Activated CD4-positive, alpha-beta T cell treated with anti-CD3 and anti-CD28 coated beads for 36 hours (primary cell): Measurements from ENCODE around the gene SMARCAD1. TPM values are rescaled to one million over a fixed set of nuclear protein-coding genes. Genes with fewer than 3 reads are reported as not detected.

Experiments
- ATAC-seq: fragments of 200-7000 bp; cut with Tn5 transposase; one replicate; pipeline ENCODE4 v1.10.0; 2021; ENCODE audit warnings: mild to moderate bottlenecking, moderate library complexity
- CTCF ChIA-PET: fragments of 350-600 bp; sonication (Branson Sonifier 250); formaldehyde crosslinking; loops from one replicate; lab custom pipeline; 2021; ENCODE audit warnings: antibody characterized with exemption; lab: Charles Lee
- POLR2A ChIA-PET: fragments of 350-600 bp; sonication (Branson Sonifier 250); formaldehyde crosslinking; loops from one replicate; lab custom pipeline; 2021; ENCODE audit warnings: antibody characterized with exemption, inconsistent platforms; lab: Charles Lee
- DNase-seq: peaks from one replicate; pipeline ENCODE4 v3.0.0-alpha.2; 2020
- H3K27ac Mint-ChIP-seq: one replicate; pipeline ENCODE4 v1.8.0; 2021; ENCODE audit warnings: mixed read lengths
- H3K27me3 Mint-ChIP-seq: one replicate; pipeline ENCODE4 v1.8.0; 2021; ENCODE audit warnings: mixed read lengths
- H3K36me3 Mint-ChIP-seq: one replicate; pipeline ENCODE4 v1.8.0; 2021; ENCODE audit warnings: low read depth, mixed read lengths
- H3K4me1 Mint-ChIP-seq: one replicate; pipeline ENCODE4 v1.8.0; 2021; ENCODE audit warnings: mixed read lengths
- H3K4me3 Mint-ChIP-seq: one replicate; pipeline ENCODE4 v1.8.0; 2021; ENCODE audit warnings: mild to moderate bottlenecking, moderate library complexity, mixed read lengths
- H3K9me3 Mint-ChIP-seq: one replicate; pipeline ENCODE4 v1.8.0; 2021; ENCODE audit warnings: low read depth, mixed read lengths
- intact Hi-C, 2 experiments: fragments of 100-400 bp; cut with DNase I in 1 of 2; cut with micrococcal nuclease in 1 of 2; formaldehyde crosslinking; loops; one replicate each; pipeline versions ENCODE4 v1.14.2 to v1.15.1; 2022 to 2024; cut with DNase I, micrococcal nuclease
- total RNA-seq, 2 experiments: library from RNA; stranded (reverse); gene quantifications; one replicate each; pipeline ENCODE4 v1.2.3, GENCODE V29; 2021

Gene SMARCAD1
- total RNA-seq, 2 experiments from 2014 or later: 32.3 to 33.1 TPM

DNA sequence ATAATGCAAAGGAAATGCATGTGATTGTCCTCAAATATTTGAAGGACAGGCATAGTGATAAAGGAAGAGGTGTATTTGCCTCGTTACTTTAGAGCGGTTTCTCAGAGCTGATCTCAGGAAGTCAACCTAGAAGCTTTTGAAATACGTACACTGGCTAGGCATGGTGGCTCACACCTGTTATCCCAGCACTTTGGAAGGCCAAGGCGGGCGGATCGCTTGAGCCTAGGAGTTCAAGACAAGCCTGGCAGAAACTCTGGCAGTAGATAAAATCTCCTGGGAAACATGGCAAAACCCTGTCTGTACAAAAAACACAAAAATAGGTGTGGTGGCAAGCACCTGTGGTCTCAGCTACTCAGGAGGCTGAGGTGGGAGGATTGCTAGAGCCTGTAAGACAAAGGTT, 24.9 kb downstream of the SMARCAD1 start:
- intact Hi-C loops: no loop called here
- ATAC-seq (no peak), DNase-seq (no peak)
- Mint-ChIP-seq H3K4me1 (no peaks in the 10 kb centered on the region), H3K27ac (no peak overlapping the region), H3K9me3 (no peaks in the 10 kb centered on the region), H3K36me3 (peaks cover 38% of the 10 kb centered on the region), H3K4me3 (no peak overlapping the region), H3K27me3 (no peaks in the 10 kb centered on the region)
- CTCF ChIA-PET: no interaction called here
- POLR2A ChIA-PET: no interaction called here

DNA sequence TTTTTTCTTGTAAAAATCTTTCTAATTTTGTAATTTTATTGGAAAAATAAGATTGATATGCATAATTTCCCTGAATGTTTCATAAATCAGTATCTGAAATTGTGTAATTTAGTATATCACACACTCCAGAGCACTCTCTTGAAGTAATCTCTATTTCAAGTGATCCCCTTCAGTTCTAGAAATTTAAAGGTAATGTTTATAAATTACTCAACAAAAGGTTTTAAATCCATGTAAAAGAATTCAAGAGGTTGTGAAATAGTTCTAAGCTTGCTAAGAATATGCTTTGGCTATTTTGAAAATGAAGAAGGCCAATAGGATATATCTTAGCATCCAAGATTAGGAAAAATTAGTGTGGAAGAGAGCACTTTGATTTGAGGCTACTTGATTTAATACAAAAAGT, 28.2 kb downstream of the SMARCAD1 start:
- ChIA-PET CTCF (no interaction called here), POLR2A (no interaction called here)
- H3K4me1 Mint-ChIP-seq: no peaks in the 10 kb centered on the region
- no peak overlapping the region for H3K27ac Mint-ChIP-seq
- intact Hi-C loops: no loop called here
- H3K36me3 Mint-ChIP-seq: peaks cover 37% of the 10 kb centered on the region
- H3K27me3 Mint-ChIP-seq: no peaks in the 10 kb centered on the region
- no peaks in the 10 kb centered on the region for H3K9me3 Mint-ChIP-seq
- ATAC-seq (no peak), DNase-seq (no peak)
- H3K4me3 Mint-ChIP-seq: no peak overlapping the region

DNA sequence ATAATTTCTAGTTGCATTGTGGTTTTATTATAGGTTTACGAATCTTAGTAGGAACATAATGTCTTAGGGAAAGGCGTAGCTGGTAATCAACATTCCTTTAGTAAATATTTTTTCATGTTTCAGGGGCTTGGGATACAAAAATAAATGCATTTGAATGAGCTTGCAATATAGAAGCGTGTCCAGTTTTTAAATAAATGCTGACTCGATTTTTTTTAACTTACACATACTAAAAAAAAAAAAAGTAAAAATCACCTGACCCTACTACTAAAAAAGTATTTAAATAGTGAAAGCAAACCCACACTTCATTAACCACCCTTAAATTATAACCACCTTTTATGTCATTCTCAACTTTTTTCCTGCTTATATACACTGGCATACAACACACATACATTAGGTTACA, 29.6 kb downstream of the SMARCAD1 start:
- ATAC-seq (no peak), DNase-seq (no peak)
- H3K36me3 Mint-ChIP-seq: peaks cover 42% of the 10 kb centered on the region

DNA sequence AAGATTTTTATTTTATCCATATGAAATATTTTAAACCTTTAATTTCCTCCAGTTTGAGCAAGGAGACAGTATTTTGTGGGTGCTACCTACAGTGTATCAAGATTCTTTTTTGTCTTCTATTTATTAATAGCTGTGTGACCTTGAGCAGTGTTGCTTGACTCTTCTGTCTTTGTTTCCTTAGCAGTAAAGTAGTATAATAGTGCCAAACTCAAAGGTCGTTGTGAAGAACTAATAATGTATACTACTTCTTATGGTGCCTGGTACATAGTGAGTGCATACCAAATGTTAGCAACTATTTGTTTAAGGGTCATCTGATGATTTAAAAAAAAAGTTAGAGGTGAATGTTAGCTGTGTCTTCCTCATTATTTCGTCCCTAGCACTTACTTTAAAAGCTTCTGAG, 30.5 kb downstream of the SMARCAD1 start:
- no peaks in the 10 kb centered on the region for H3K27me3 Mint-ChIP-seq
- no peak overlapping the region for H3K4me3 Mint-ChIP-seq
- DNase-seq: no peak
- no peaks in the 10 kb centered on the region for H3K4me1 Mint-ChIP-seq
- peaks cover 42% of the 10 kb centered on the region for H3K36me3 Mint-ChIP-seq
- H3K27ac Mint-ChIP-seq: no peak overlapping the region
- intact Hi-C loops: no loop called here
- ATAC-seq: no peak
- ChIA-PET CTCF (no interaction called here), POLR2A (interaction anchor here (0.7 kb wide), 1 partner anchor 231 kb away, joined by 3 read pairs; no protein-coding TSS in a partner anchor)
- no peaks in the 10 kb centered on the region for H3K9me3 Mint-ChIP-seq

More for the DNA sequence above, 29.6 kb downstream of the SMARCAD1 start:
- H3K4me3 Mint-ChIP-seq: no peak overlapping the region
- ChIA-PET POLR2A (no interaction called here), CTCF (no interaction called here)
- no peak overlapping the region for H3K27ac Mint-ChIP-seq
- no peaks in the 10 kb centered on the region for H3K27me3 Mint-ChIP-seq
- H3K9me3 Mint-ChIP-seq: no peaks in the 10 kb centered on the region
- intact Hi-C loops: no loop called here
- H3K4me1 Mint-ChIP-seq: no peaks in the 10 kb centered on the region

DNA sequence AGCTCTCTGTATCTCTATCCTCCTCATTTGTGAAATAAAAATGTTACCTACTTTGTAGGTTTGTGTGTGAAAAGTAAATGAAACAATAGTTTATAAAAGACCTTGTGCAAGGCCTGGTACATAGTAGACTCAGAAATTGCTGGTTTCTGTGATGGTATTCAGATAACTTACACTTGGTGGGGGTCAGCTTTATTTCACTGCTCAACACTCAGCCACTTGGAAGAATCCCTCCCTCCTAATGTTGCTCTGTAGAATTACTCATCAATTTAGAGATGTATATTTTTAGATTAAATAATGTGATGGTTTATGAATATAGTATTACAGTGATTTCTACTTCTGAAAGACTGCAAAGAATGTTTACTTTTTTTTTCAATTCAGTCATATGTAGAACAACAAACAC, 32.7 kb downstream of the SMARCAD1 start:
- DNase-seq (no peak), ATAC-seq (no peak)
- ChIA-PET POLR2A (no interaction called here), CTCF (no interaction called here)
- Mint-ChIP-seq H3K4me1 (no peaks in the 10 kb centered on the region), H3K36me3 (peaks cover 43% of the 10 kb centered on the region), H3K4me3 (no peak overlapping the region), H3K27ac (no peak overlapping the region), H3K27me3 (no peaks in the 10 kb centered on the region), H3K9me3 (no peaks in the 10 kb centered on the region)
- intact Hi-C loops: no loop called here

DNA sequence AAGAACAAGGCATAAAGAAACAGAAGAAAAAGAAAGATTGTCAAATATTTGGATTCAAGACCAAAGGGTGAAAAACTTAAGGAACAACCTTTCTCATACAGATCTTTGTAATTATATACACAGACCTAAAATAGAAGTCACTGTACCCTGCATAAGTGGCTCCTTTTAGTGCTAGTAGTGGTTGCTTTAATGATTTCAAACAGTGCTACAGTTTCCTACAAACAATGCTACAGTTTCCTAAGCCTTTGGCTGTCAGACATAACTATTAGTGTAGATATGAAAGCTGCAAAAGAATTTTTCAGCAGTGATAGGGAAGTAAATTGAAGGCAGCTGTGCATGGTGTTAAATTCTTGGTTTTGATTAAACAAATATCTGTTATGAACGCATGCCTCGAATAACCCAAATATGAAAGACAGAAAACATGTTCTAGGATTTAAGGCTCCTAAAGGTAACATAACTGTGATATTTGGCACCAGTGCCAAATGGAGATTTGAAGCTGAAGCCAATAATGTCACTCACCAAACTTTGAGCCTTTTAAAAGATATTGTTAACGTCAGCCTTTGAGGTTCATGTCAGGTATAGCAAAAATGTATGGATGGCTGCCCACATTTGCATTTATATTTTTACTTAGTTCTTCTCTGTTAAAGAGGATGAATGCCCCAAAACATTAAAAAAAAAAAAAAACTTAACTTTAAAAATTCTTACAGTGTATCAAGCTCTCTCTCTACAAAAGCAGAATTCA, 36.6 kb downstream of the SMARCAD1 start:
- ChIA-PET POLR2A (no interaction called here), CTCF (interaction anchor here (1.3 to 1.6 kb wide), 2 partner anchors 11 to 14 kb away, joined by 3 read pairs; no protein-coding TSS in a partner anchor)
- no peaks in the 10 kb centered on the region for H3K9me3 Mint-ChIP-seq
- no peak overlapping the region for H3K4me3 Mint-ChIP-seq
- H3K27me3 Mint-ChIP-seq: no peaks in the 10 kb centered on the region
- no peaks in the 10 kb centered on the region for H3K4me1 Mint-ChIP-seq
- peaks cover 47% of the 10 kb centered on the region for H3K36me3 Mint-ChIP-seq
- H3K27ac Mint-ChIP-seq: no peak overlapping the region
- ATAC-seq: no peak
- intact Hi-C loops: no loop called here
- DNase-seq: no peak

DNA sequence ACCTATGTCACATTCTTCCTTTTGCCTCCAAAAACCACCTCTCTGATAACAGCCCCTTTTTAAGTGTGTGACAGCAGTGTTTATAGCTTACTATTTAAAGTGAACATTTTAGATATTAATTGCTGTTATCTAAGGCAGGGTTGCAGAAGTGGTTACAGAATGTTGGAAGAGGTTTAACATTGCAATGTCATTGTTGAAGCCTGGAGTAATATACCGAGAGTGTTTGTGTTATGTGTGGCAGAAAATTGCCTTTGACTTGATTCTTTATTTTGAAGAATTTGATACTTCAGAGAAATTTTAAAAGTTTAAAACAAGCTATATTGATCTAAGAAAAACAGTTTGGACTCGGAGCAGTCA, 37.1 kb downstream of the SMARCAD1 start:
- Mint-ChIP-seq H3K36me3 (peaks cover 47% of the 10 kb centered on the region), H3K9me3 (no peaks in the 10 kb centered on the region), H3K4me1 (no peaks in the 10 kb centered on the region), H3K4me3 (no peak overlapping the region), H3K27ac (no peak overlapping the region), H3K27me3 (no peaks in the 10 kb centered on the region)
- CTCF ChIA-PET: interaction anchor here (1.3 to 1.6 kb wide), 2 partner anchors 11 to 14 kb away, joined by 3 read pairs; no protein-coding TSS in a partner anchor
- no peak for ATAC-seq
- intact Hi-C loops: no loop called here
- POLR2A ChIA-PET: no interaction called here
- no peak for DNase-seq

DNA sequence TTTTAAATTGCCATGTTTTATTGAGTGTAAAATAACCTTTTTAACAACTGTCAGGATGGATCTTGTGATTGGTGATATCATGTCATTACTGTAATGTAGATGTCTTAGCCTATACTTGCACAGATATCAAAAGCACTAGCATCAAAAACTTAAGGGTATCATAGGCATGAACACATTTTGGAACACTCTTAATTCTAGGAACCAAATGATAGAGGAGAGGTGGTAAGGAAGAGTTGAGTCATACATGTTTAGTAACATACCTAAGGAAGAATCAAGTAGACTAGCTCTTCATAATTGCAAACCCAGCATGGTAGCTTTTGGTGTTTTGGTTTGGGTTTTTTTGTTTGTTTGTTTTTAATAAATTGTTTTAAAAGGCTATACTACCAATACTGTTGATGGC, 43.4 kb downstream of the SMARCAD1 start:
- intact Hi-C loops: loop anchor here in 1 of 2 experiments (10.0 kb wide), 1 partner anchor 356 kb away; no protein-coding TSS in a partner anchor
- no peak overlapping the region for H3K4me3 Mint-ChIP-seq

DNA sequence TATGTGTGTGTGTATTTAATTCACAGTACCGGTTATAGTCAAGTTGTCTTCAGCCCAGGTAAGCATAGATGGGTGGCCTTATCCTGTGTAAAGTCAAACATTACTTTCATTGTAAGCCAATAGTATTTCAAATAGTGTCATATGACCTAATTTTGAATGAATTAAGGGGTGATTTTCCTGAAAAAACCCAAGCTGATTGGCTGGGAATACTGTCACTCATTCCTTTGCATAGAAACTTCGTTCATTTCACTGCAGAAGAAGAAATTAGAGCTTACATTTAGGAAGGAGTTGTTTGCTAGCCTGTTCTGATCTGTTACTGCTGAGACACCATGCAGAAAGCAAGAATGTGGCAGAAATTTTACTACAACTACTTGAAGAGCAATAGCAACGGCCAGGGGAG, 45.4 kb downstream of the SMARCAD1 start:
- intact Hi-C loops: loop anchor here in 1 of 2 experiments (10.0 kb wide), 1 partner anchor 358 kb away; no protein-coding TSS in a partner anchor
- ChIA-PET CTCF (no interaction called here), POLR2A (no interaction called here)
- no peak overlapping the region for H3K27ac Mint-ChIP-seq
- ATAC-seq (no peak), DNase-seq (no peak)
- peaks cover 7% of the 10 kb centered on the region for H3K4me1 Mint-ChIP-seq
- no peak overlapping the region for H3K4me3 Mint-ChIP-seq
- H3K27me3 Mint-ChIP-seq: no peaks in the 10 kb centered on the region
- H3K36me3 Mint-ChIP-seq: peaks cover 35% of the 10 kb centered on the region
- H3K9me3 Mint-ChIP-seq: no peaks in the 10 kb centered on the region

More for the DNA sequence above, 43.4 kb downstream of the SMARCAD1 start:
- H3K36me3 Mint-ChIP-seq: peaks cover 36% of the 10 kb centered on the region
- no peaks in the 10 kb centered on the region for H3K27me3 Mint-ChIP-seq
- ATAC-seq (peak; percentile 69), DNase-seq (no peak)
- ChIA-PET CTCF (interaction anchor here (1.0 kb wide), 1 partner anchor 15 kb away, joined by 3 read pairs; no protein-coding TSS in a partner anchor), POLR2A (no interaction called here)
- H3K27ac Mint-ChIP-seq: no peak overlapping the region
- peaks cover 5% of the 10 kb centered on the region for H3K4me1 Mint-ChIP-seq
- H3K9me3 Mint-ChIP-seq: no peaks in the 10 kb centered on the region

DNA sequence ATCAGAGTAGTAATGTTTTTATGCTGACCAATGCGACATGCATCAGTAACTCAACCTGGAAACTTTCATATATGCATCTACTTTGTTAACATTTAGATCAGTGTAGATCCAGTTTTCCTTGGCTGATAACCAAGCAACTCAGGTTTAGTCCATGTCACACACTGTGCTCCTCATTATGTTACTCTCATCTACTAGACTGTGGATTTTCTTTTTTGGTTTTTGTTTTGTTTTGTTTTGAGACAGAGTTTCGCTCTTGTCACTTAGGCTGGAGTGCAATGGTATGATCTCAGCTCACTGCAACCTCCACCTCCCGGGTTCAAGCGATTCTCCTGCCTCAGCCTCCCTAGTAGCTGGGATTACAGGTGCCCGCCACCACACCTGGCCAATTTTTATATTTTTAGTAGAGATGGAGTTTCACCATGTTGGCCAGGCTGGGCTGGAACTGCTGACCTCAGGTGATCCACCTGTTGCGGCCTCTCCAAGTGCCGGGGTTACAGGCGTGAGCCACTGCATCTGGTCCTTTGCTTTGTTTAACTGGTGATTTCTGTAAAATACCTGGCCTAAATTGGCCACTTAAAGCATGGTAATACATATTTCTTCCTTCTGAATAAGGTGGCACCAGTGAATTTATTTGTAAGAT, 48.6 kb downstream of the SMARCAD1 start:
- Mint-ChIP-seq H3K4me1 (peaks cover 3% of the 10 kb centered on the region), H3K27me3 (no peaks in the 10 kb centered on the region), H3K36me3 (peaks cover 31% of the 10 kb centered on the region), H3K4me3 (no peak overlapping the region), H3K9me3 (no peaks in the 10 kb centered on the region), H3K27ac (no peak overlapping the region)
- intact Hi-C loops: loop anchor here in 1 of 2 experiments (10.0 kb wide), 1 partner anchor 361 kb away; no protein-coding TSS in a partner anchor
- ChIA-PET CTCF (interaction anchor here (1.0 kb wide), 1 partner anchor 12 kb away, joined by 3 read pairs; no protein-coding TSS in a partner anchor), POLR2A (no interaction called here)
- peak; percentile 23 for ATAC-seq
- DNase-seq: no peak

DNA sequence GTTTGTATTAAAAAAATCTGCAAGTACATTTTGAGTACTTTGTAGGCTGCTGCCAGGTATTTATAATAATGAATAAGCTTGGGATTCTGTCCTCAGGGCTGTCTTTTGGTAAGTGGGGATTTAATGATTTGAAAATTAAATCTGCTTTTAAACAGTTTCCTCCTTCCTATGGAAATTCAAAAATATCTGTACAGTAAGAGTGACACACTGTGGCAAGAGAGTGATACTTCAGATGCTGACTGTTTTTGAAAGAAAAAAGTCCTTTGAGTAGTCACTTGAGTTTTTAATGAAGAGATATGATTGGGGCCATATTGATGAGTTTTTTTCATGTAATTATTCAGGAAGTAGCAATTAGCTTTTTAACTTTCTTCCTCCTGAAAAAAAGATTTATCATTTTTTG, 49.2 kb downstream of the SMARCAD1 start:
- ChIA-PET POLR2A (no interaction called here), CTCF (no interaction called here)
- Mint-ChIP-seq H3K4me1 (peaks cover 2% of the 10 kb centered on the region), H3K36me3 (peaks cover 29% of the 10 kb centered on the region), H3K9me3 (no peaks in the 10 kb centered on the region), H3K4me3 (no peak overlapping the region), H3K27ac (no peak overlapping the region), H3K27me3 (no peaks in the 10 kb centered on the region)
- intact Hi-C loops: loop anchor here in 1 of 2 experiments (1.0 to 10.0 kb wide), 2 partner anchors 362 to 466 kb away; no protein-coding TSS in a partner anchor
- ATAC-seq (no peak), DNase-seq (no peak)
